HG02642 (cell line): ENCODE measurements around the gene ARHGAP5.
"Not testable (repeated sequence)": the region's sequence is repeated elsewhere in the genome, so short reads cannot be mapped to it uniquely, and the experiment has no call there.

ENCODE experiments used
- ATAC-seq: cut with Tn5 transposase; IDR thresholded peaks from one replicate; pipeline ENCODE4 v1.9.1; 2021; ENCODE audit warnings: mild to moderate bottlenecking; ENCODE audit not compliant: unreplicated experiment, poor library complexity

Gene ARHGAP5

GRCh38 chr14:32104308-32104707 lies 27.2 kb downstream of the ARHGAP5 start:
- no peak for ATAC-seq

GRCh38 chr14:32104803-32105202 lies 27.7 kb downstream of the ARHGAP5 start:
- ATAC-seq, result no peak

DNA sequence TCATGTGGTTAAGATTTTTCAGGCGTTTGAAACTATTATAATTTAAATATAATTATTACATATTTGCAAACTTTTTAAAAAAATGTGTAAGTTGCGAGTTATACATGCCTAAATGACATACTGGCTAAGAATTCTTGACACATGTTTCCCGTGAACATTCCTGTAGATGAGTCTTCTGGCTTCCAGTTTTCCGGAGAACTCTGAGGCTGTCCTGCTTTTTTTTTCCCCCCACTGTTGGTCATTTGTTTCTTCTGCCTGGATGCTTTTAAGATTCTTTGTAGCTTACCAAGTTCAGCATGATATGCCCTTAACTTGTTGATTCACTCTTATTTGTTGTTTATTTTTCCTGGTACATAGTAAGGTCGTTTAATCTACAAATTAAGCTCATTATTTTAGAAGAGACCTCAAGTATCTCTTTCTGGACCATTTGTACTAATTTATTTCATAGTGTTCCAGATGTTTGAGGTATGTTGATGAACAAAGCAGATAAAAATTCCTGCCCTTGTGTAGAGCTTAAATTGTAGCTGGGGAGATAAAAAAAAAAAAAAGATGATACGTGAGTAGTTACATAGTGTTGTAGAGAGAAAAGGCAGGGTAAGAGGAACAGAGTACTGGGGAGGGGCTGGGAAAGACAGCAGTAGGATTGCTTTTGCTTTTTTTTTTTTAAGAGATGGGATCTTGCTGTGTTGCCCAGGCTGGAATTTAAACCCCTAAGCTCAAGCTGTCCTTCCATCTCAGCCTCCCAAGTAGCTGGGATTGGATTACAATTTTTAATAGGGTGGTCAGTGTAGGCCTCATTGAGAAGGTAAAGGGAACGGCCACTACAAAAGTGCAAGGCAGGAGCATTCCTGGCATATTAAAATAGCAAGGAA lies 32.8 kb downstream of the ARHGAP5 start:
- no peak for ATAC-seq

- ATAC-seq, result no peak
Observed at GRCh38 chr14:32110548-32110896, 33.4 kb downstream of the ARHGAP5 start.

DNA sequence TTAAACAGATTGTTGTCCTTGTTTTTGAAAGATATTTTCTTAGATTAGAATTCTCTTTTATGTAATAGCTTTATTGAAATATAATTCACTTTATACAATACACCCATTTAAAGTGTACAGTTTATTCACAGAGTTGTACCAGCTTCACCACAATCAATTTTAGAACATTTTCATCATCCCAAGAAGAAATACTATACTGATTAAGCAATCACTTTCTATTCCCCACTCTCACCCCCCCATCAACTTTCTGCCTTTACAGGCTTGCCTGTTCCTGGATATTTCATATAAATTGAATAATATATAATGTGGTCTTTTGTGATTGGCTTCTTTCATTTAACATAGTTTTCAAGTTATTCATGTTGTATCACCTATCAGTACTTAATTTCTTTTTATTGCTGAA lies 44.4 kb downstream of the ARHGAP5 start:
- no peak for ATAC-seq

DNA sequence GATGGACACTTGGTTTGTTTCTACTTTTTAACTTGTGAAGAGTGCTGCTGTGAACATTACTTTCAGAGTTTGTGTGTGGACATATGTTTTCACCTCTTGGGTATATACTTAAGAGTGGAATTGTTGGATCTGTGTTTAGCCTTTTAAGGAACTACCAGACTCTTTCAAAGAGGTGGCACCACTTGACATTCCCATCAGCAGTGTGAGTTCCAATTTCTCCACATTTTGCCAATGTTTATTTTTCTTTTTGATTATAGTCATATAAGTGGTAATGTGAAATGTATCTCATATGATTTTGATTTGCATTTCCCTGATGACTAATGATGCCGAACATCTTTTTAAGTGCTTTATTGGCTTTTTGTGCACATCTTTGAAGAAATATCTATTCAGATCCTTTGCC lies 44.8 kb downstream of the ARHGAP5 start:
- no peak for ATAC-seq

DNA sequence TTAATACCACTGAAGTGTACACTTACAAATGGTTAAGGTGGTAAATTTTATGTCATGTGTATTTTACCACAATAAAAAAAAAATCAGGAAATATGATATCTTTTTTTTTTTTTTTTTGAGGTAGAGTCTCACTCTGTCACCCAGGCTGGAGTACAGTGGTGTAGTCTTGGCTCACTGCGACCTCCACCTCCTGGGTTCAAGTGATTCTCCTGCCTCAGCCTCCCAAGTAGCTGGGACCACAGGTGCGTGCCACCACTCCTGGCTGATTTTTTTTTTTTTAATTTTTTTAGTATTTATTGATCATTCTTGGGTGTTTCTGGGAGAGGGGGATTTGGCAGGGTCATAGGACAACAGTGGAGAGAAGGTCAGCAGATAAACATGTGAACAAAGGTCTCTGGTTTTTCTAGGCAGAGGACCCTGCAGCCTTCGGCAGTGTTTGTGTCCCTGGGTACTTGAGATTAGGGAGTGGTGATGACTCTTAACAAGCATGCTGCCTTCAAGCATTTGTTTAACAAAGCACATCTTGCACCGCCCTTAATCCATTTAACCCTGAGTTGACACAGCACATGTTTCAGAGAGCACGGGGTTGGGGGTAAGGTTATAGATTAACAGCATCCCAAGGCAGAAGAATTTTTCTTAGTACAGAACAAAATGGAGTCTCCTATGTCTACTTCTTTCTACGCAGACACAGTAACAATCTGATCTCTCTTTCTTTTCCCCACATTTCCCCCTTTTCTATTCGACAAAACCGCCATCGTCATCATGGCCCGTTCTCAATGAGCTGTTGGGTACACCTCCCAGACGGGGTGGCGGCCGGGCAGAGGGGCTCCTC lies 50.0 kb downstream of the ARHGAP5 start:
- not testable (repeated sequence) for ATAC-seq

DNA sequence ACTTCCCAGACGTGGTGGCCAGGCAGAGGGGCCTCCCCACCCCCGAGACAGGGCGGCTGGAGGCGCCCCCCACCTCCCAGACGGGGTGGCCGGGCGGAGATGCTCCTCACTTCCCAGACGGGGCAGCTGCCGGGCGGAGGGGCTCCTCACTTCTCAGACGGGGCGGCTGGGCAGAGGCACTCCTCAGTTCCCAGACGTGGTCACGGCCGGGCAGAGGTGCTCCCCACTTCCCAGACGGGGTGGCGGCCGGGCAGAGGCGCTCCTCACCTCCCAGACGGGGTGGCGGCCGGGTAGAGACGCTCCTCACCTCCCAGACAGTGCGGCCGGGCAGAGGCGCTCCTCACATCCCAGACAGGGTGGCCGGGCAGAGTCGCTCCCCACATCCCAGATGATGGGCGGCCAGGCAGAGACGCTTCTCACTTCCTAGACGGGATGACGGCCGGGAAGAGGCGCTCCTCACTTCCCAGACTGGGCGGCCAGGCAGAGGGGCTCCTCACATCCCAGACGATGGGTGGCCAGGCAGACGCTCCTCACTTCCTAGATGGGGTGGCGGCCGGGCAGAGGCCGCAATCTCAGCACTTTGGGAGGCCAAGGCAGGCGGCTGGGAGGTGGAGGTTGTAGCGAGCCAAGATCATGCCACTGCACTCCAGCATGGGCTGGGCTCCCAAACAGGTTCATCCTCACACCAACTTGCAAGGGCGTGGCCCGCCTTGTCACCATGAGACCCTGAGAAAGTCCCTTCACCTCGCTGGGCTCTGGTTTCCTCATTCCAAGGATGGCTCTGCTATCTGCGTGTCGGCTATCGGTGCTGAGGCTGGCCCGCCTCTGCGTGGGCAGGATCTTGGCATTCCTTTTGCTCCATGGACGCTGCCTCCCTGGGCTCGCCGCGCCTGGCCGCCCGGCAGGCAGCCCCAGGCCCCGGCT lies 50.9 kb downstream of the ARHGAP5 start:
- not testable (repeated sequence) for ATAC-seq

DNA sequence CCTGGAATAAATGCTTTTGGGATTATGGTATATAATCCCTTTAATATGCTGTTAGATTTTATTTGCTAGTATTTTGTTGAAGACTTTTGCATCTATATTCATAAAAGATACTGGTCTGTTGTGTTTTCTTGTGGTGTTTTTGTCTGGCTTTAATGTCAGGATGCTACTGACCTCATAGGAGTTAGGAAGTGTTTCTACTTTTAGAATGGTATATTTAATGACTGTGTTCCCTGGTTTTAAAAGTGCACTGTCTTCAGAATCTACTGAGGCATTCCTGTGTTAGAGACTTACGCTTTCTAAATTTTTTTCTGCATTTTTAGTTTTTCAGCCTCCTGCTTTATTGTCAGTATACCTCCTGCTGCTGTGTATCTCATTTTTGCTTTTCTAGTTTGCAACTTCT lies 51.6 kb downstream of the ARHGAP5 start:
- no peak for ATAC-seq

- ATAC-seq, result no peak
Observed at GRCh38 chr14:32129124-32129523, 52.0 kb downstream of the ARHGAP5 start.

GRCh38 chr14:32131689-32132088 lies 54.6 kb downstream of the ARHGAP5 start:
- ATAC-seq, result not testable (repeated sequence)

- no peak for ATAC-seq
Observed at GRCh38 chr14:32134448-32135097, 57.5 kb downstream of the ARHGAP5 start.

DNA sequence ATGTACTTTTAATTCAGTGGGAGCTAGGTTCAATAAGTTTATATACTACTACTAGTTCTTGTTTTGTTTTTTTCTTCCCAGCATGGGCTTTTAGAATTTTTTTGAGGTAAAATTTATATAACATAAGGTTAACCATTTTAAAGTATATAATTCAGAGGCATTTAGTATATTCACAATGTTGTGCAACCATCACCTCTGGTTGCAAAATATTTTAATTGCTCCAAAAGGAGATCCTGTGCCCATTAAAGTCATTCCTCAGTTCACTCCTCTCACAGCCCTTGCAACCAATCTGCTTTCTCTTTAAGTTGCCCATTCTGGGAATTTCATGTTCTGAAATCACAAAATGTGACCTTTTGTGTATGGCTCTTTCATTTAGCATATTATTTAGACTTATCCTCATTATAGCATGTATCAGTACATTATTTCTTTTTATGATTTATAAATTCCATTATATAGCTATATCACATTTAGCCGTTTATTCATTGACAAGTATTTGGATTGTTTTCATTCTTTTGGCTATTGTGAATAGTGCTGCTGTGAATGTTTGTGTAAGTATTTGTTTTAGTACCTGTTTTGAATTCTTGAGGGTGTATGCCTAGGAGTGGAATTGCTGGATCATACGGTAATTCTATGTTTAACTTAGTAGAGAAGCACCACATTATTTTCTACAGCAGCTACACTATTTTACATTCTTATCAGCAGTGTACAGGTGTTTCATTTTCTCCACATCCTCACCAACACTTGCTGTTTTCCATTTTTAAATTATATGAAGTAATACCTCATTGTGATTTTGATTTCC lies 59.1 kb downstream of the ARHGAP5 start:
- ATAC-seq, result no peak

GRCh38 chr14:32137313-32137712 lies 60.2 kb downstream of the ARHGAP5 start:
- no peak for ATAC-seq

GRCh38 chr14:32137892-32138291 lies 60.8 kb downstream of the ARHGAP5 start:
- no peak for ATAC-seq

DNA sequence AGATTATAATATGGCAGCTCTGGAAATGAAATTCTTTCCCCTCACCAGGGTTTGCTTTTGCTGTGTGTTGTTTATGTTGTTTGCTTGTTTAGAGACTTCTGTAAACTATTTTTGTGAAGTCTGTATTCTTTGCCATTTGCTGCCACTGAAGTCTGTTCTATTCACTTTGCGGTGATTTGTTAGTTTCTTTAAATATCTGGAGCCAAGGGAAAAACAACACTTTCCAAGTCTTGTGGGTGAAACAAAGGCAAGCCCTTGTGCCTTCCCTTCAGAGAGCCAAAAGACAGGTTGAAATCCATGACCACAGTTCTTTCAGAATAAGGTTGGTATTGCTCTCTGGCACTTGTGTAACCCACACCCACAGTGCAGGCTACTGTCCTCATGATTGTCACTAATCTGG lies 65.2 kb downstream of the ARHGAP5 start:
- no peak for ATAC-seq

DNA sequence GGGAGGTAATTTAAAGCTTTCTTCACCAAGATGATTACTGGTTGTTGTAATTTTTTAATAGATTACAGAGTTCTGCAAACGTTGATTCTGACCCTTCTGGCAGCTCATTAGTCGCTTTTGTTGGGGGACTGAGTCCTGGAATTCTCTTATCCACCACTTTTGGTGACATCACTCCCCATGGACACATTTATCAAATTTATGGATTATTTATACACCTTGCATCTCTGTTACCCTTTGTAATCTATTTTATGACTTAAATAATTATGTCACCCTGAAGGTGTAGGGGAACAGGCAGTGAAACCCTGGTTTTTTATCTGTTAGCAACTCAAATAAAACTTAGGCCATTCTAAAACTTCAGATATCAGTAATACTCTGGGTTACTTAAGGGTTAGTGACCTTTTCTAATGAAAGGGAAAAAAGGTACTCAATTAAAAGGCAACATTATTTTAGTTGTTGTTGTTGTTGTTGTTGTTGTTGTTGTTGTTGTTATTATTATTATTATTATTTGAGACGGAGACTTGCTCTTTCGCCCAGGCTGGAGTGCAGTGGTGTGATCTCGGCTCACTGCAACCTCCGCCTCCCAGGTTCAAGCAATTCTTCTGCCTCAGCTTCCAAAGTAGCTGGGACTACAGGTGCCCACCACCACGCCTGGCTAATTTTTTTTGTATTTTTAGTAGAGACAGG lies 65.8 kb downstream of the ARHGAP5 start:
- no peak for ATAC-seq

DNA sequence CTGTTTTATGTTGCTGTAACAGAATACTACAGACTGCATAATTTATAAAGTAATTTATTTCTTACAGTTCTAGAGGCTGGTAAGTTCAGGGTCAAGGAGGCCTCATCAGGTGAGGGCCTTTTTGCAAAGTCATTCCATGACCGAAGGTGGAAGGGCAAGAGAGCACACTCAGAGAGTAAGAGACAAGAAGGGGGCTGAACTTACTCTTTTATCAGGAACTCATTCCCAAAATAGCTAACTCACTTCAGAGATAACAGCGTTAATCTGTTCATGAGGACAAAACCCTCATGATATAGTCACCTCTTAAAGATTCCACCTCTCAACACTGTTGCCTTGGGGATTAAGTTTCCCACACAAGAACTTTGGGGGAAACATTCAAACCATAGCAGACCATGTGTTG lies 73.3 kb downstream of the ARHGAP5 start:
- ATAC-seq, result no peak

GRCh38 chr14:32166029-32166428 lies 88.9 kb downstream of the ARHGAP5 start:
- ATAC-seq, result no peak
